ENCODE results near the gene KCNMB2. TPM values are rescaled to one million over a fixed set of nuclear protein-coding genes. Genes with fewer than 3 reads are reported as not detected.

KCNMB2 gene
- total and polyA plus RNA-seq, 8 donors: 0.69 to 38.0 (median 2.3) TPM

- Histone ChIP-seq H3K36me3 (no peaks in the 10 kb centered on the region), H3K4me3 (no peak overlapping the region), H3K27me3 (no peaks in the 10 kb centered on the region), H3K9me3 (no peaks in the 10 kb centered on the region), H3K27ac (no peak overlapping the region), H3K4me1 (no peaks in the 10 kb centered on the region)
- DNase-seq (no peak), FAIRE-seq (no peak), ATAC-seq (no peak)
- intact Hi-C loops (cut with DNase I): no loop called here
- 81 to 85% methylated on average over 2 of the region's 2 CpGs for WGBS, 2 donors
- no peak for TF ChIP-seq CTCF (IDR thresholded peaks at IDR 0.05)
These were observed 216.6 kb downstream of the KCNMB2 start for GRCh38 chr3:178752843-178753242.

GRCh38 chr3:178754852-178755510 is 218.7 kb downstream of the KCNMB2 start:
- H3K4me1 ChIP-seq: no peaks in the 10 kb centered on the region
- no peaks in the 10 kb centered on the region for H3K36me3 ChIP-seq
- no peak for DNase-seq
- ATAC-seq: no peak
- TF ChIP-seq CTCF (IDR thresholded peaks at IDR 0.05): no peak
- no peaks in the 10 kb centered on the region for H3K27me3 ChIP-seq
- H3K4me3 ChIP-seq: no peak overlapping the region
- FAIRE-seq: no peak
- no peaks in the 10 kb centered on the region for H3K9me3 ChIP-seq
- 50 to 51% methylated on average over 7 of the region's 7 CpGs for WGBS, 2 donors
- no peak overlapping the region for H3K27ac ChIP-seq
- intact Hi-C loops (cut with DNase I): no loop called here

GRCh38 chr3:178761024-178761423 is 224.8 kb downstream of the KCNMB2 start:
- no peaks in the 10 kb centered on the region for H3K27me3 ChIP-seq
- intact Hi-C loops (cut with DNase I): no loop called here
- FAIRE-seq (no peak), DNase-seq (no peak), ATAC-seq (no peak)
- H3K4me1 ChIP-seq: no peaks in the 10 kb centered on the region
- no peak overlapping the region for H3K4me3 ChIP-seq
- no peaks in the 10 kb centered on the region for H3K9me3 ChIP-seq
- no peak for TF ChIP-seq CTCF (IDR thresholded peaks at IDR 0.05)
- no peaks in the 10 kb centered on the region for H3K36me3 ChIP-seq
- no peak overlapping the region for H3K27ac ChIP-seq
- 70 to 76% methylated on average over 4 of the region's 4 CpGs for WGBS, 2 donors

- Histone ChIP-seq H3K4me3 (no peak overlapping the region), H3K27me3 (no peaks in the 10 kb centered on the region), H3K4me1 (no peaks in the 10 kb centered on the region), H3K27ac (no peak overlapping the region), H3K9me3 (no peaks in the 10 kb centered on the region), H3K36me3 (no peaks in the 10 kb centered on the region)
- TF ChIP-seq CTCF (IDR thresholded peaks at IDR 0.05): no peak
- intact Hi-C loops (cut with DNase I): no loop called here
- DNase-seq (no peak), ATAC-seq (no peak), FAIRE-seq (no peak)
- WGBS, 2 donors: 81 to 86% methylated on average over 3 of the region's 3 CpGs
These were observed 225.2 kb downstream of the KCNMB2 start for GRCh38 chr3:178761461-178761860.

- intact Hi-C loops (cut with DNase I): no loop called here
- Histone ChIP-seq H3K27me3 (no peaks in the 10 kb centered on the region), H3K4me1 (no peaks in the 10 kb centered on the region), H3K27ac (no peak overlapping the region), H3K4me3 (no peak overlapping the region), H3K36me3 (no peaks in the 10 kb centered on the region), H3K9me3 (no peaks in the 10 kb centered on the region)
- TF ChIP-seq CTCF (IDR thresholded peaks at IDR 0.05): no peak
- DNase-seq: no peak
- FAIRE-seq: no peak
- no peak for ATAC-seq
- 87 to 94% methylated on average over 1 of the region's 1 CpG for WGBS, 2 donors
These were observed 226.1 kb downstream of the KCNMB2 start for GRCh38 chr3:178762385-178762784.
